Endodermal cell (in vitro differentiated cells): Measurements from ENCODE around the gene PRAME. TPM values are rescaled to one million over a fixed set of nuclear protein-coding genes. Genes with fewer than 3 reads are reported as not detected.
"Not testable (repeated sequence)": the region's sequence is repeated elsewhere in the genome, so short reads cannot be mapped to it uniquely, and the experiment has no call there.

Source experiments
- DNase-seq: peaks from one replicate; pipeline ENCODE4 v3.0.0-alpha.2; 2017
- H3K27ac ChIP-seq: 2 replicates; pipeline ENCODE4 v1.5.1; 2013; ENCODE audit warnings: mild to moderate bottlenecking, low read depth, low read length, moderate library complexity
- H3K27me3 ChIP-seq: 2 replicates; pipeline ENCODE4 v1.6.1; 2013; ENCODE audit warnings: mild to moderate bottlenecking, low read length, moderate library complexity; ENCODE audit not compliant: insufficient read depth, control insufficient read depth, poor library complexity, severe bottlenecking
- H3K36me3 ChIP-seq: 2 replicates; pipeline ENCODE4 v1.7.0; 2013; ENCODE audit warnings: mild to moderate bottlenecking, low read length, moderate library complexity; ENCODE audit not compliant: control insufficient read depth, insufficient read depth
- H3K4me1 ChIP-seq: one replicate; pipeline ENCODE4 v1.7.0; 2013; ENCODE audit warnings: low read length; ENCODE audit not compliant: control insufficient read depth, insufficient read depth
- H3K4me3 ChIP-seq: 2 replicates; pipeline ENCODE4 v1.5.1; 2013; ENCODE audit warnings: mild to moderate bottlenecking, low read length, moderate library complexity
- H3K9ac ChIP-seq: 2 replicates; pipeline ENCODE4 v1.6.1; 2013; ENCODE audit warnings: mild to moderate bottlenecking, low read length, moderate library complexity; ENCODE audit not compliant: poor library complexity, severe bottlenecking; ENCODE audit errors: extremely low read depth
- H3K9me3 ChIP-seq: 2 replicates; pipeline ENCODE4 v1.6.1; 2013; ENCODE audit warnings: mild to moderate bottlenecking, low read length, moderate library complexity; ENCODE audit not compliant: control insufficient read depth
- H3K27ac Mint-ChIP-seq: 2 replicates; pipeline ENCODE4 v1.8.0; 2020; ENCODE audit warnings: mixed read lengths
- H3K27me3 Mint-ChIP-seq: 2 replicates; pipeline ENCODE4 v1.8.0; 2021; ENCODE audit warnings: mild to moderate bottlenecking, mixed read lengths; ENCODE audit not compliant: insufficient read depth
- H3K36me3 Mint-ChIP-seq: 2 replicates; pipeline ENCODE4 v1.8.0; 2020; ENCODE audit warnings: low read depth, mixed read lengths
- H3K4me1 Mint-ChIP-seq: 2 replicates; pipeline ENCODE4 v1.8.0; 2020; ENCODE audit warnings: mixed read lengths
- H3K4me3 Mint-ChIP-seq: 2 replicates; pipeline ENCODE4 v1.8.0; 2020; ENCODE audit warnings: mild to moderate bottlenecking, moderate library complexity, mixed read lengths
- H3K9me3 Mint-ChIP-seq: 2 replicates; pipeline ENCODE4 v1.8.0; 2020; ENCODE audit warnings: mild to moderate bottlenecking, mixed read lengths
- WGBS, 2 experiments: methylation state at CpG; one replicate each; pipeline versions ENCODE4 v1.1.5 to v1.1.7; 2013; ENCODE audit warnings: missing lambda C conversion rate in 2 of 2, mixed read lengths in 1 of 2; ENCODE audit not compliant: insufficient coverage in 1 of 2, insufficient read length in 1 of 2; 5-methylcytosine and 5-hydroxymethylcytosine counted together
- long read RNA-seq, 4 experiments: library from polyadenylated mRNA in 2 of 4; library from RNA in 1 of 4; library from capped mRNA in 1 of 4; stranded (forward) in 3 of 4; unstranded in 1 of 4; transcript quantifications; one replicate each; pipeline ENCODE4 v2.0.0, GENCODE V29; 2020 to 2021; ENCODE audit warnings: inconsistent platforms in 1 of 4
- polyA plus RNA-seq, 2 experiments: library from polyadenylated mRNA; stranded (reverse); fragments of 50-300 nt; gene quantifications; one replicate each; pipeline ENCODE4 v1.2.3, GENCODE V29; 2013
- total RNA-seq, 2 donors: library from RNA; stranded (reverse); fragmentation: NEBNext Ultra II Directional in 1 of 2; extraction: Animal tissue kit (Norgen Biotek cat#: 25700) in 1 of 2; gene quantifications; 2 replicates in 1 of 2; 3 replicates in 1 of 2; pipeline ENCODE4 v1.2.1, GENCODE V29; 2021
- TF ChIP-seq, protein P1 (sequence below): fragments of 200-600 bp; sonication (generic); conservative IDR thresholded peaks from 2 replicates; pipeline ENCODE4 v1.5.0; 2021; ENCODE audit warnings: antibody characterized with exemption, mild to moderate bottlenecking

The PRAME gene
- under 1 TPM in 1 of 2 donors, not detected in 1; 0.35 TPM for total RNA-seq
- not detected for polyA plus RNA-seq (2013, experiment 1 of 2)
- polyA plus RNA-seq (2013, experiment 2 of 2), result not detected
- long read RNA-seq, experiment 1, result 0 reads
- long read RNA-seq, experiment 2, partial matches to known transcripts, result 0 of 1 reads
- long read RNA-seq, experiment 2, other reads (novel, unspliced or antisense), result 0 of 1 reads
- long read RNA-seq, experiment 3, partial matches to known transcripts, result 0 of 1 reads
- long read RNA-seq, experiment 3, other reads (novel, unspliced or antisense), result 1 of 1 reads
- long read RNA-seq, experiment 4, result 0 reads

DNA sequence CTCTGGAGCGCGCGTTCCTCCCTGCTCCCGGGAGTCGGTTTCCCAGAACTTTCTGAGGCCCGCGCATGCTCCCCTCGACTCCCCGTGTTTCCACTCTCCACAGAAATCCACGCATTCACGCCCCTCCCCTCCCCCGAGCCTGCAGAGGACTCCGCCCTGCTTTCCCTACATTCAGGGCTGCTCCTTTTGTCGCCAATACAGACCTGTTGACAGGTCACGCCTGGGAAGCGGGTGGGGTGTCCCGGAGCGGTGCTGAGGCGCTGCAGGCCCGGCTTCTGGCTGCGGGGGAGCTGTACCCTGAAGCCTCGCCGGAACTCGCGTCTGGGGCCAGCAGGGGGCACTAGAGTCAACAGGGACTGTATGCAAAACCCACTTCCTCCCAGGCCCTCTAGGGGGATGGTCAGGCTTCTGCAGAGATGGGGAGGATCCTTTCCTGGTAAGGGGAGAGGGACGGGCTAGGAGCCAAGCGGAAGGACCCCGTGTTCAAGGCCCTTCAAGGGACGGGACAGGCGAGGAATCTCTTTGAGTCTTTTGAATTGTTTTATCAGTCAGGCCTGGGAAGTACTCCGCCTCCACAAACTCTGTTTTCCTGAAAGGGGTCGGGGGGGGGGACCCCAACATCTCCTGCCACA, at the start of gene PRAME:
Gene PRAME (minus strand): TSS at position 294 of the 632 bp plus-strand sequence. CDS start 2,433 bp downstream, outside the sequence.
- peak; percentile 95 for DNase-seq
- TF ChIP-seq, protein P1, sequence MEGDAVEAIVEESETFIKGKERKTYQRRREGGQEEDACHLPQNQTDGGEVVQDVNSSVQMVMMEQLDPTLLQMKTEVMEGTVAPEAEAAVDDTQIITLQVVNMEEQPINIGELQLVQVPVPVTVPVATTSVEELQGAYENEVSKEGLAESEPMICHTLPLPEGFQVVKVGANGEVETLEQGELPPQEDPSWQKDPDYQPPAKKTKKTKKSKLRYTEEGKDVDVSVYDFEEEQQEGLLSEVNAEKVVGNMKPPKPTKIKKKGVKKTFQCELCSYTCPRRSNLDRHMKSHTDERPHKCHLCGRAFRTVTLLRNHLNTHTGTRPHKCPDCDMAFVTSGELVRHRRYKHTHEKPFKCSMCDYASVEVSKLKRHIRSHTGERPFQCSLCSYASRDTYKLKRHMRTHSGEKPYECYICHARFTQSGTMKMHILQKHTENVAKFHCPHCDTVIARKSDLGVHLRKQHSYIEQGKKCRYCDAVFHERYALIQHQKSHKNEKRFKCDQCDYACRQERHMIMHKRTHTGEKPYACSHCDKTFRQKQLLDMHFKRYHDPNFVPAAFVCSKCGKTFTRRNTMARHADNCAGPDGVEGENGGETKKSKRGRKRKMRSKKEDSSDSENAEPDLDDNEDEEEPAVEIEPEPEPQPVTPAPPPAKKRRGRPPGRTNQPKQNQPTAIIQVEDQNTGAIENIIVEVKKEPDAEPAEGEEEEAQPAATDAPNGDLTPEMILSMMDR, result peak; percentile 88
- no peak within 1 kb of the TSS for H3K4me3 Mint-ChIP-seq
- no peaks in the 10 kb centered on the region for H3K36me3 Mint-ChIP-seq
- Histone ChIP-seq H3K4me1 (no peaks in the 10 kb centered on the region), H3K9ac (no peak within 1 kb of the TSS), H3K9me3 (no peaks in the 10 kb centered on the region), H3K4me3 (no peak within 1 kb of the TSS), H3K36me3 (no peaks in the 10 kb centered on the region), H3K27ac (no peak within 1 kb of the TSS), H3K27me3 (peaks cover 6% of the 10 kb centered on the region)
- H3K4me1 Mint-ChIP-seq, result peaks cover 1% of the 10 kb centered on the region
- 86 to 87% methylated on average over 15 to 32 of the region's 32 CpGs for WGBS, 2 experiments
- peaks cover 21% of the 10 kb centered on the region for H3K9me3 Mint-ChIP-seq
- H3K27me3 Mint-ChIP-seq, result peaks cover 65% of the 10 kb centered on the region
- no peak within 1 kb of the TSS for H3K27ac Mint-ChIP-seq

GRCh38 chr22:22608022-22608421, 49.0 kb upstream of the PRAME start:
- H3K36me3 ChIP-seq, H3K4me3 ChIP-seq, H3K9me3 ChIP-seq, H3K4me3 Mint-ChIP-seq, H3K4me1 ChIP-seq, H3K9ac ChIP-seq, H3K9me3 Mint-ChIP-seq, H3K27ac Mint-ChIP-seq, H3K27ac ChIP-seq, DNase-seq, H3K4me1 Mint-ChIP-seq, H3K36me3 Mint-ChIP-seq: not testable (repeated sequence)
- peaks cover 73% of the 10 kb centered on the region for H3K27me3 Mint-ChIP-seq
- WGBS, 2 experiments, result 70 to 97% methylated on average over 2 to 3 of the region's 3 CpGs
- H3K27me3 ChIP-seq, result peaks cover 12% of the 10 kb centered on the region

- peaks cover 72% of the 10 kb centered on the region for H3K27me3 Mint-ChIP-seq
- TF ChIP-seq, protein P1, result no peak
- no peaks in the 10 kb centered on the region for H3K4me1 Mint-ChIP-seq
- 96 to 99% methylated on average over 3 of the region's 3 CpGs for WGBS, 2 experiments
- H3K4me1 ChIP-seq, result no peaks in the 10 kb centered on the region
- no peak overlapping the region for H3K4me3 Mint-ChIP-seq
- no peaks in the 10 kb centered on the region for H3K36me3 Mint-ChIP-seq
- H3K36me3 ChIP-seq, result no peaks in the 10 kb centered on the region
- no peak overlapping the region for H3K4me3 ChIP-seq
- no peaks in the 10 kb centered on the region for H3K27me3 ChIP-seq
- H3K27ac ChIP-seq, result no peak overlapping the region
- DNase-seq, result no peak
- no peaks in the 10 kb centered on the region for H3K9me3 Mint-ChIP-seq
- H3K27ac Mint-ChIP-seq, result no peak overlapping the region
- no peak overlapping the region for H3K9ac ChIP-seq
- no peaks in the 10 kb centered on the region for H3K9me3 ChIP-seq
These were observed 46.0 kb upstream of the PRAME start for GRCh38 chr22:22605074-22605404.
